ENCODE results near the gene PRKAR1B.

- no peak for TF ChIP-seq EZH2 (IDR thresholded peaks at IDR 0.05; ENCODE audit: borderline replicate concordance, low read length)
- TF ChIP-seq, protein P1, sequence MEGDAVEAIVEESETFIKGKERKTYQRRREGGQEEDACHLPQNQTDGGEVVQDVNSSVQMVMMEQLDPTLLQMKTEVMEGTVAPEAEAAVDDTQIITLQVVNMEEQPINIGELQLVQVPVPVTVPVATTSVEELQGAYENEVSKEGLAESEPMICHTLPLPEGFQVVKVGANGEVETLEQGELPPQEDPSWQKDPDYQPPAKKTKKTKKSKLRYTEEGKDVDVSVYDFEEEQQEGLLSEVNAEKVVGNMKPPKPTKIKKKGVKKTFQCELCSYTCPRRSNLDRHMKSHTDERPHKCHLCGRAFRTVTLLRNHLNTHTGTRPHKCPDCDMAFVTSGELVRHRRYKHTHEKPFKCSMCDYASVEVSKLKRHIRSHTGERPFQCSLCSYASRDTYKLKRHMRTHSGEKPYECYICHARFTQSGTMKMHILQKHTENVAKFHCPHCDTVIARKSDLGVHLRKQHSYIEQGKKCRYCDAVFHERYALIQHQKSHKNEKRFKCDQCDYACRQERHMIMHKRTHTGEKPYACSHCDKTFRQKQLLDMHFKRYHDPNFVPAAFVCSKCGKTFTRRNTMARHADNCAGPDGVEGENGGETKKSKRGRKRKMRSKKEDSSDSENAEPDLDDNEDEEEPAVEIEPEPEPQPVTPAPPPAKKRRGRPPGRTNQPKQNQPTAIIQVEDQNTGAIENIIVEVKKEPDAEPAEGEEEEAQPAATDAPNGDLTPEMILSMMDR (conservative IDR thresholded peaks at IDR 0.05 in 1 of 2, IDR thresholded peaks at IDR 0.05 in 1 of 2; ENCODE audit: extremely low read depth in 1 of 2, insufficient read depth in 1 of 2, low read depth in 1 of 2, low read length in 2 of 2) = no peak
These were observed 44.9 kb upstream of the PRKAR1B start for GRCh38 chr7:772005-772294.

Measured in mammary epithelial cell (primary cell).